Activated T-helper 9 cell treated with anti-CD3 and anti-CD28 coated beads, Interleukin-2, amount 50 U/mL, for 16 hours (primary cell): ENCODE results near the gene PKD1L1.
"Not testable (repeated sequence)": the region's sequence is repeated elsewhere in the genome, so short reads cannot be mapped to it uniquely, and the experiment has no call there.

Source experiments
- DNase-seq: peaks from one replicate; pipeline ENCODE4 v3.0.0-alpha.2; 2020; ENCODE audit warnings: low read depth

PKD1L1 gene

DNA sequence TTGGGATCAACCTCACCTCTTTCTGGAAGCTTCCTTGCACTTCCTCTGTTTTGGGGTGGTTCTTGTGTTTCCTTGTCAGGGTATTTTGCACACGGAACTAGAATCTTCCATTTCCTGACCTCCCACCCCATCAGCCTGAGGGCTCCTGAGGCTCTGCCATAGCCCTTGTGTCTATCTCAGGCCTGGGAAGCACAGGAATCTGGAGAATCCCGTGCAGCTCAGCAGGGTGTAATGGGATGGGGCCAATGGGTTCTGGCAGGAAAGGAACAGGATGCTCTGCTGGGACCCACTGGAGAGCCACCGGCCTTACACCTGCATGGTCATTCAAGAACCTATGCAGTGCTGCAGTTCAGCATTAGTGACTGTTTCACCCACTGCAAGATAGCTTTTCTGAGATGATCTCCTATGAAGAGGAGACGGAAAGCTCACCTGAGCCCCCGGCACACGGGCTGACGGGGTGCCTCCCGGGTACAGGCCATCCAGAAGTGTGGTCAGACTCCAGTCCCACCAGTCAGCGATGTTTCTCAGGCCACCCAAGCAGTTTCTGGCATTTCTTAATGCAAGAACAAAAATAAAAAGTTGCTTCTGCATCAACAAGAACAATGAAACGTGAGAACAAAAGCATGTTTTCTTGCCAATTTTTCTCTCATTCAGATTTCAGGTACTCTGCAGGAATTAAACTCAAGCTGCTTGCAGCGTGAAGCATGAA is 133.2 kb downstream of the PKD1L1 start:
- no peak for DNase-seq

- DNase-seq, result no peak
These were observed 134.5 kb downstream of the PKD1L1 start for GRCh38 chr7:47813620-47814260.

- DNase-seq, result no peak
These were observed 135.7 kb downstream of the PKD1L1 start for GRCh38 chr7:47812429-47813136.

DNA sequence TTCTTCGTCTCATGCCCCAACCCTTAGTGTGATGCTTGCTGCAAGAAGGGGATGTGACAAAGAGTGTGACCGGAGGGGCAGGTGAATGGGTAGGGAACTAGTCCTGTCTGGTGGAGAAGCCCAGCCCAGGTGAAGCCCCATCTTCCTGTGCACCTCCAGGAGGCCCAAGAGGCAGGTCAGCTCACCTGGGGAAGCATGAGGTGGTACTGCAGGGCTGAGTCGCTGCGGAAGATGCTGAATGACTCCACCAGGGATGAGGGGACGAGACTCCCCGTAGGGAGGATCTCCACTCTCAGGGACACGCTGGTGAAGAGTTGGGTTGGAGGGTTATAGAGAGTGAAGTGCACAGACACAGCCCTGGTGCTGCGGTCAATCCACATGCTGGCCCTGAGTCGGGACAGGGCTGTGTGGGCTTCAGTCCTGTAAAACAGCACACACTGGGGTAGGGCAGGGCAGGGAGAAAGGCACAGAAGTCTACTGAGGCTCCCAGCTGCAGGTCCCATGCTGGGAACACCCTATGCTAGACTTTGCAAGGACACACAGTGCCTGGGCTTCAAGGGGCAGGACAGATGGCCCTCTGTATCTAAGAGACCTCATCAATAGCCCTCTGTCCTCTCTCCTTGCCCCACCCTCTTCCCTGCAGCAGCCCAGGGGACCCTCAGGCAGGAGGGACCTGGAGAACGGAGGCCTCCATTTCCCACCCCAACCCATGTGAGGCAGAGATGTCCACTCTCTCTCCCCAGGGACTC is 136.5 kb downstream of the PKD1L1 start:
- DNase-seq, result no peak

- DNase-seq, result no peak
These were observed 138.9 kb downstream of the PKD1L1 start for GRCh38 chr7:47809387-47809786.

GRCh38 chr7:47808321-47808720 is 139.9 kb downstream of the PKD1L1 start:
- DNase-seq, result no peak

DNA sequence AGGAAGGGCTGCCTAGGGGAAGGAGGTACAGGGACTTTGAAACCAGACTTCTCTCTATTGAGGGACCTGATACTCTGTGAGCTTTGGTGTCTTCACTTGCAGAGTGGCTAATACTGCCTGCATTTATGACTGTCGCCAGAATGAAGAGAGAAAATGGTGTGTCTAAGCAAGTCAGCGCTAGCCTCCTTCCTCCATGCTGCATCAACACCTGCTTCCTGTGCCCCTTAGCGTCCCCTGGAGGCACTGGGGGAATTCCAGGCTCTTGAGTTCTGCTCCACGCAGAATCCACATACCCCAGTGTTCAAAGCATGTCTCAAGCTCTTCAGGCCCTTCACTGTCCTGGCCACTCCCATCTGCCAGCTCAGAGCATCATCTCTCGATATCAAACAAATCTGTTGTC is 140.5 kb downstream of the PKD1L1 start:
- no peak for DNase-seq

DNA sequence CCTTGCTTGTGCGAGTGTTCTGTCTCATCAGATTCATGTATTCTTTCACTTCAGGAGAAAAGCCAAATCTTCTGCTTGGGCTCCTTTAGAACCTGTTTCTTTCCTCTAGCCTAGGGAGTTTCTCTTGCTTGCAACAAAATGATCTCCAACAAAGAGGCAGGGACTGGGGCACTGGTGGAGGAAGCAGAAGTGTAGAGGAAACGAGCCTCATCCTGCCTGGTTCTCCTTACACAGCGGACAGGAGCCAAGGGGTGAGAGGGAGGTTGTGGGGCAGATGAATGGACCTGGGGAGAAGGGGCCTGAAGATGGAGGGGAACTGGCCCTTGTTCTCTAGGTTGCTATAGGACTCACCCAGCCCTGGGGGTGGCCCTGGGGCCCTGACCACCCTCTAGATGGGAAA is 141.1 kb downstream of the PKD1L1 start:
- no peak for DNase-seq

GRCh38 chr7:47806701-47807103 is 141.6 kb downstream of the PKD1L1 start:
- DNase-seq, result no peak

GRCh38 chr7:47804767-47805545 is 143.3 kb downstream of the PKD1L1 start:
- DNase-seq, result no peak

- DNase-seq, result no peak
These were observed 144.4 kb downstream of the PKD1L1 start for GRCh38 chr7:47803846-47804245.

DNA sequence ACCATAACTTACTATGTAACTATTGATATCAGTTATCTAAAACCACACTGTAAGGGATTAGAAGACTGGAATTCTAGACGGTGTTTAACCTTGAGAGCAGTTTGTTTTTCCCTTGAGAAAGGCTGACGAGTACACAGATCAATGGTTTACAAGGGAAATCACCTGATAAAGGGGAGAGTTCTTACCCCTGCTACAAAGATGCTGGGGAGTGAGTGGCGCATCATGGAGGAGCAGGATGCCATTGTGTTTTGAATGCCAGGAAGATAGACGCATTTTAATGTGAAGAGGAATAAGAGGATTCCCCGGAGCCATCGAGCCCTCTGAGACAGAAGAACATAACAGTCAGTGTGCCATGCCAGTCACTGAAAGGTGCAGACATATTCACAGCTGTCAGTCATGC is 145.2 kb downstream of the PKD1L1 start:
- no peak for DNase-seq

DNA sequence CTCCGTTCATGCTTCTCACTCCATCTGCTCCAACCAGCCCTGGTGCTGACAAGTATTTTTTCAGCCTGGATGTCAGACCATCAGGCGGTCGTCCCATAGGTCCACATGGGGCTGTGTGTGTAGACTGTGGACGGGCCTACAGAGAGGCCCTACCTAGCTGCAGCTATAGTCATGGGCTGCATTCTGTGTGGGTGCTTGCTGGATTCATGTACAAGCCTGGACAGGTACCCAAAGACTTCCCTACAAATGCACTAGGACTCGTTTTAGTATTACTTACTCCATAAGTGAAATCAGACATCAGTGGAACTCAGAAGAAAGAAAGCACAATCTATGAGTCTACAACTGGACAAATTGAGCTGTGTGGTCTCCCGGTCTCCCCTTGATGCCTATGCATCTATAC is 146.8 kb downstream of the PKD1L1 start:
- DNase-seq, result no peak

GRCh38 chr7:47799524-47799923 is 148.7 kb downstream of the PKD1L1 start:
- DNase-seq, result no peak

DNA sequence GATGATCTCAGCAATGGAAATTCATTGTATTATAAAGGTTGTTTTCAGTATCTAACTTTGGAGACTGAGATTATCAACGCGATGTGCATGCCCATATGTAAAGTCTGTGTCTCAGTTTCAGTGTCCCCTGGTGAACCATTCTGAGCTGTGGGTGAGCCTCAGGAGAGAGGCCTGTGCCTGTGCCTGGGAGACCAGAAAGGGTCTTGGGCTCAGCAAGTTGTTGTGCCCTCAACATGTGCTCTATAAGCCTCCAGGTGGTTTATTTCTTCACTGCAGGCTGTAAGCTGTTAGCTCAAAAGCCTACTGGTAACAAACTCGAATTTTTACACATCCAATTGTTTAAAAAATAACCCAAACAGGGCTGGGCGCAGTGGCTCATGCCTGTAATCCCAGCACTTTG is 151.9 kb downstream of the PKD1L1 start:
- DNase-seq, result no peak

DNA sequence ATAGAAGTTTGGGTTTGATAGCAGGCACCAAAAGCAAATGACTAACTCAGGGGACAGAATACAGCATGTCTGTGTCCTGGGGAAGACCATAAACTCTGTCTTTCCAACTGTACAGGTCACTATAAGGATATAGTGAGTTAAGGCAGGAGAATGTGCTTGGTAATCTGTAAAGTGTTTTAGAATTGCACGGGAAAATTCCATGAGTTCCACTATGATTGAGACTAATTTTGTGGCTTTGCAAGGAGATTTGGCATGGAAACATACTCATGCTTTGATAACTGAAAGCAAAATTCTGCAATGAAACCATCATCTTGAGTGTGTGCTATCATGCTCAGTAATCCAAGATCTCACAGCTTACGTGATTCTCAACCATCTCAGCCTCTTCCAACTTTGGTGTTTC is 152.6 kb downstream of the PKD1L1 start:
- DNase-seq, result no peak

GRCh38 chr7:47795126-47795525 is 153.1 kb downstream of the PKD1L1 start:
- DNase-seq, result not testable (repeated sequence)

DNA sequence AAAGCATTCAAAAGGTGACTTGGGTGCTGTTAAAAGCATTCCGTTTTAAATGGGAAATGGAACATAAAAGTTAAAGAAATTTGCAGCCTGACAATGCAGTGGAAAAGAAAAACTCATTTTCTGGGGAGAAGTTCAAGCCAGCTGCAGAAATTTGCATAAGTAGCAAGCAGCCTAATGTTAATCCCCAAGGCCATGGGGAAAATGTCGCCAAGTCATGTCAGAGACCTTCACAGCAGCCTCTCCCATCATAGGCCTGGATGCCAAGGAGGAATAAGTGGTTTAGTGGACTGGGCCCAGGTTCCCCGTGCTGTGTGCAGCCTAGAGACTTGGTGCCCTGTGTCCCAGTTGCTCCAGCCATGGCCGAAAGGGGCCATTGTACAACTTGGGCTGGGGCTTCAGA is 154.2 kb downstream of the PKD1L1 start:
- no peak for DNase-seq

DNA sequence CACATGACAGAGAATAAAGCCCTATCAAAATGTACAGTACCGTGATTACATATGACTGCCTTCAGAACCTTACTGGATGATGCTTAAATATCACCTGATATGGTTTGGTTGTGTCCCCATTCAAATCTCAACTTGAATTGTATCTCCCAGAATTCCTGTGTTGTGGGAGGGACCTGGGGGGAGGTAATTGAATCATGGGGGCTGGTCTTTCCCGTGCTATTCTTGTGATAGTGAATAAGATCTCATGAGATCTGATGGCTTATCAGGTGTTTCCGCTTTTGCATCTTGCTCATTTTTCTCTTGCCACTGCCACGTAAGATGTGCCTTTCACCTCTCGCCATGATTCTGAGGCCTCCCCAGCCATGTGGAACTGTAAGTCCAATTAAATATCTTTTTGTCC is 155.1 kb downstream of the PKD1L1 start:
- DNase-seq, result not testable (repeated sequence)

- DNase-seq, result no peak
These were observed 155.6 kb downstream of the PKD1L1 start for GRCh38 chr7:47792521-47793121.

DNA sequence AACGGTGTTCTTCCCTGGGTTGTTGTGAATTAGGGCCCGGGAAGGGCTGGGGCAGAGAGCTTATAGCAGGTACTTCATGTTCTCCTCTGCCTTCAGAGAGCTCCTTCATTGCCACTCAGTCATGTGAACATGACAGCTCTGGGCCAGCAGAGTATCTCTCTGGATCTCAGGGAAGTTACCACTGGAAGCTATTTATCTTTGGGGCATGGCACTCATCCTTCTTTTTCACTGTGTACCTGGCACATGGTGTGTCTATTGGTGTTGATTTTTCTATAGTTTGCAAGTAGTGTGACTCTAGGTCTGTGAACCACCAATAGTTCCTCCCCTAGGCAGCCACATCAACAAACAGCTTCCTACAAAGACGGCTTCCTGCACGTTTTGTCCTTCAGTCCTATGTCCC is 156.6 kb downstream of the PKD1L1 start:
- no peak for DNase-seq
